Measurements from ENCODE around the gene VILL.

VILL gene

DNA sequence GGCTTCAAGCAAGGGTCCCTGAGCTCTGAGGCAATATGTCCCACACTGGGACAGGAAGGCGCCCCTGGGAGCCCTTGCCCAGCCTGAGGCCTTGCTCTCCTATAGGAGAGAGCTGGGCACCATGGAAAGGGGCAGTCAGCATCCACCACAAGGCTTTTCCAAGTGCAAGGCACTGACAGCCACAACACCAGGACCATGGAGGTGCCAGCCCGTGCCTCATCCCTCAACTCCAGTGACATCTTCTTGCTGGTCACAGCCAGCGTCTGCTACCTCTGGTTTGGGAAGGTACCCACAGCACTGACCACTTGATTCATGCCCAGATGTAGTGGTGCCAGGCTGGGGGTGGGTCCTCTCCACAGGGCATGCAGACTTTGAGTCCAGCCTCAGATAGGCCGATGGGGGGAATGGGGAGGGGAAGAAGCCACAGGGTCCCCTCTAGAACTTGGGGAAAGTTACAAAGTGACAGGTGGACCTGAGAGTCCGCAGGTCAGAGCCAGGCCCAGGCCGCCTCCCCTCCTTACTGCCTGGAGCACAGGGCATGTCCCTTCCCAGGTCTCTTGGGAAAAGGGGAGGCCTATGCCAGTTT, 11.8 kb downstream of the VILL start:
- DNase-seq, result no peak

DNA sequence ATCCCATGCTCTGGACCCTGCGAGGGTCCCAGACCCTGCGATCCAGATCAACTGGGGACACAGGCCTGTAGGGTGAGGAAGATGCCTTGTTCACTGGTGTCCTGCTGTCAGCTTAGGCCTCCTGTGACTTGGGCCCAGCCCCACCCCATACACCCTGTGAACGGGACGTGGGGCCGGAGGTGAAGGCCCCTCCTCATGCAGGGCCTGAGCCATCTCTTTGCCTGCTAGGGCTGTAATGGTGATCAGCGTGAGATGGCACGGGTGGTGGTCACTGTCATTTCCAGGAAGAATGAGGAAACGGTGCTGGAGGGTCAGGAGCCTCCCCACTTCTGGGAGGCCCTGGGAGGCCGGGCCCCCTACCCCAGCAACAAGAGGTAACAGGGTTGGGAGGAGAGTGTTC, 12.4 kb downstream of the VILL start:
- DNase-seq, result no peak

DNA sequence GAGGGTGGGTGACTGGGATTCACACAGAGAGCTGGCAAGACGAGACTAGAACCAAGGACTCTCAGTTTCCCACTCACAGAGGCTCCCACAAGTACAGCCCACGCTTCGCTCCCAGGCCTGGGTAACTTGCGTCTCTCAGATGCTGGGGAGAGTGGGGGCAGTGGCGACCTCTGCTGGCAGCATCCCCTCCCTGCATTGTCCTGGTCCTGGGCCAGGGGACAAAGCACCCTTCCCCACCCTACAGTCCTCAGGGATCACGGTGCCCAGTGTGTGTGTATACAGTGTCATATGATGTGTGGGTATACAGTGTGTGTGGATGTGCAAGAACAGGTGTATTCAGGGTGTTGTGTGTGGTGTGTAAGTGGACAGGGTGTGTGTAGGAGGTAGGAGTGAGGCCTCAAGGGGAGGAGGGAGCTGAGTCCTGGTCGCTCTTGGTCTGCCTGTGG, 12.8 kb downstream of the VILL start:
- DNase-seq, result peak in 1 of 3 experiments; percentile 27

DNA sequence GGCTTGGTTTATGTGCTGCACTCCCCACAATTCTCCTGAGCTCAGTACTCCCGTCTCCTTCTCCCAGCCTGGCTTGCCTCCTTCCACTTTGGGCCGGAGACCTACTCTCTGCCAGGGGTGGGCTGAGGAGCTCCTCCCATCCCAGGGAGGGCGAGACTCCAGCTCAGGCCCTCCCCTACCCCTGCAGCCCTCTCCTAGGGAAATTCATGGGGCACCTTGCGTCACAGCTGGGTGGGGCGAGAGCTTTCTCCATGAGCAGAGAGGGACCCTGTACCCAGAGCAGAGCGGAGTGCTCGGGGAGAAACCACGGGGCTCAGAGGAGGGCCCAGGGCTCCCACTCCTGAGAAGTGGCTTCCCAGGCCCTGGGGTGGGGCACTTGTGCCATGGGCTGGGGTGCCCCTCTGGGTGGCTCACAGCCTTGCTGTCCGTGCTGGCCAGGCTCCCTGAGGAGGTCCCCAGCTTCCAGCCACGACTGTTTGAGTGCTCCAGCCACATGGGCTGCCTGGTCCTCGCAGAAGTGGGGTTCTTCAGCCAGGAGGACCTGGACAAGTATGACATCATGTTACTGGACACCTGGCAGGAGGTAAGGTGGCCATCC, 13.3 kb downstream of the VILL start:
- no peak for DNase-seq

DNA sequence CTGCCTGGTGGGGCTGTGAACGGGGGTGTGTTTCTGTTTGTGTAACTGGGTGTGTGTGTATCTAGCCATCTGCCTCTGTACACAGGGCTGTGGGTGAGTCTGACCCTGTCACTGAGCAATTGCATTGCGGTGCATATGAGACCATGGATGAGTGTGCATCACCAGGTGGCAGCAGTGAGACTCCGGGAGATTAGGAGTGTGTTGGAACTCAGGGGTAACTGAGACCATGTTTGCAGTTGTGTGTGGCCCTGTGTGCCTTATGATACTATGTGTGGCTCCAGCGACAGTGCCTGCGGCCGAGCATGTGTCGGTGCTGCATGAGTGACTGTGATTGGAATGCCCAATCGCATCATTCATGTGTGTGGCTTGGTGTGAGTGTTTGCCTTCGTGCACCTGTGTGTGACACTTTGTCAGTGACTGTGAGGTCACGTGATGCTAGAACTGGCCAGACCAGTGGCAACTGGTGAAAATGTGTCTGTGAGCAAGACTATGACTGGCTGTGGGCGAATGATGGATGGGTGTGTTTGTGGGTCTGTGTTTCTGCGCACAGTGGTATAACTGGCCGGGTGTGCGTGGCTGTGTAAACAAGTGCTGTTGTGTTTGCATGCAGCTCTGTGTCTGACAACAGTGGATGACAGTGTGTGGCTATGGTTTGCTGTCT, 14.0 kb downstream of the VILL start:
- peak; percentile 4 to 46 (median 38) for DNase-seq

DNA sequence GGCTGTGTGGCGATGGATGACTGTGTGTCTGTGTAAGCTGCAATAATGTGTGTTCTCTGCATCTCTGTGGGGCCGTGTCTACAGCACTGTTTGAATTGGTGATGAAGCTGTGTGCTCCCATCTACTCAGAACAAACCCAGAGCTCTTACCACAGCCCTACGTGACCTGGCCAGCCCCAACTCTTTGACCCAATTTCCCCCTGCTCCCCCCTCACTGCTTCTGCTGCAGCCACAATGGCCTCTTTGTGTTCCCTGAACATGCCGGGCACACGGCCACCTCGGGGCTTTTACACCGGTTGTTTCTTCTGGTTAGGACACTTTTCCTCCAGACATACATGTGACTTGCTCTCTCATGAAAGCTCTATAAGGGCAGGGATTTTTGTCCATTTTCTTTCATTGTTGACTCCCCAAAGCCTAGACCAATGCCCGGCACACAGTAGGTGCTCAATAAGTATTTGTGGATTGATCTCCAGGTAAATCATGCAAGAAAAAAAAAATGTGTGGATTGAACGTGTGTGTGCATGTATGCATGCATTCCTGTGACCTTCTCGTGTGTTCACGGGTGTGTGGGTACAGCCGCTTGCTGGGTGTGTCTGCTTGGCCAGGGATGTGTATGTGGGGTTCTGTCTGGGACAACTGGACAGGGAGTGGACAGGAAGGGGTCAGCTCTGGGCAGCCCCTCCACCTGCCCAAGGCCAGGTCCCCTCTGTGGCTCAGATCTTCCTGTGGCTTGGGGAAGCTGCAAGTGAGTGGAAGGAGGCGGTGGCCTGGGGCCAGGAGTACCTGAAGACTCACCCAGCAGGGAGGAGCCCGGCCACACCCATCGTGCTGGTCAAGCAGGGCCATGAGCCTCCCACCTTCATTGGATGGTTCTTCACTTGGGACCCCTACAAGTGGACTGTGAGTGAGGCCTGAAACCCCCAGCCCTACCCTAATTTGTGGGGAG, 14.8 kb downstream of the VILL start:
- DNase-seq, result no peak

DNA sequence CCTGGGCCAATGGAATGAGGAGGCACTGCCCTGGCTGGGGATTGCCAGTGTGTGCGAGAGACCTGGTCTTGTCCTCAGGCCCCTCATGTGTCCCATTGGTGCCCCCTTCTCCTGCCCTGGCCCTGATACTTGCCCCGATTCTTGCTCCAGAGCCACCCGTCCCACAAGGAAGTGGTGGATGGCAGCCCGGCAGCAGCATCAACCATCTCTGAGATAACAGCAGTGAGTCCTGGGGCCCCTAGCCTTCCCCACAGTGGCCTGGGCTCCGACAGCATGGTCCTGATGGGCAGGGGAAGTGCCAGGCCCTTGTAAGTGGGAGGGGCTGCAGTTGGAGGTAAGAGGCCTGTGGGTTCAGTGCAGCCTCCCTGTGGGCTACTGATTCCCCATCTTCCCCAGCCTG, 15.4 kb downstream of the VILL start:
- DNase-seq, result no peak

DNA sequence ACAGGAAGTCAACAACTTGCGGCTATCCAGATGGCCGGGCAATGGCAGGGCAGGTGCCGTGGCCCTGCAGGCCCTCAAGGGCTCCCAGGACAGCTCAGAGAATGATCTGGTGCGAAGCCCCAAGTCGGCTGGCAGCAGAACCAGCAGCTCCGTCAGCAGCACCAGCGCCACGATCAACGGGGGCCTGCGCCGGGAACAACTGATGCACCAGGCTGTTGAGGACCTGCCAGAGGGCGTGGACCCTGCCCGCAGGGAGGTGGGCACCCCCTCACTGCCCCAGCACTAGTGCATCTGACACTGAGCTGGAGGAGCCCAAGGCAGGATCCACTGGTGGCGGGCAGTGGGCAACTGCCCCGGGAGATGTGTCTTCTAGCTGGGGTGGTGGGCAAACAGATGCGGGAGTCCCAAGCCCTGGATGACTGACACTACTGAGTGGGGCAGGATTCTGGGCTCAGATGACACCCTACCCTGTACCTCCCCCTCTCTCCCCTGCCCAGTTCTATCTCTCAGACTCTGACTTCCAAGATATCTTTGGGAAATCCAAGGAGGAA, 15.9 kb downstream of the VILL start:
- no peak for DNase-seq

DNA sequence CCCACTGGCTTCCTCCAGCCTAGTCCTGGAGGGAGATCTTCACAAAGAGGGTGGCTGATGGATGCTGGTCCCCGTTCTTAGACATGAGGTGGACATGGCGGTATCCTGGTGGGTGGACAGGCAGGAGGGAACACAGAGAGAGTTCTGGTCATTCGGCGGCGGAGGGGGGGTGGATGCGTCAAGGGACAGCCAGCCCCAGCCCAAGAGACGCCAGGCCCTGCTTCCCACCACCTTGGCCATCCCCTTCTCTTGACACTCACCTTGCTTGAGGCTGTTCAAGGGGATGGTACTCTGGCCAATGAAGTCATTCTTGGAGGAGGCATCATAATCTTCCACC, 17.1 kb downstream of the VILL start:
- no peak for DNase-seq

DNA sequence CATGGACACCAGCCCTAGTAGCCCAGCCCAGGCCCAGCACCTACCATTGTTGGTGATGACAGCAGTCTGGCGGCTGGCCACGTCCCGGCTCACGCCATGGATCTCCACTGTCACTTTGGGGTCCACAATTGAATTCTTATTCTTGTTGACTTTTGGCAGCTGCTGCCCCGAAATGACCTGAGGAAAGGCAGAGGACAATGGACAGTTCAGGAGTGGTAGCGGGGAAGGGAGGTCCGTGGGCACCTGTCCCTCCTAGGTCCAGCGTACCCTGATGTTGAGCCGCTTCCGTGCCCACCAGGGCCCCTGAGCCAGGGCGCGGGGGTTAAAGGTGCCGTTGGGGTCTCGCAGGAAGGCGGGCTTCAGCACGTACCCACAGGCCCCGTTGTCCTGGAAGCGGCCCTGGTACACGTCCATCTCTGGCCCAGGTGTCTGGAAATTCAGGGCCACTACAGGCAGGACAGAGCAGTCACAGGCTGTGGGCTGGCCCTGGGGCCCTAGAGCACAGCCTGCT, 17.7 kb downstream of the VILL start:
- DNase-seq, result no peak

DNA sequence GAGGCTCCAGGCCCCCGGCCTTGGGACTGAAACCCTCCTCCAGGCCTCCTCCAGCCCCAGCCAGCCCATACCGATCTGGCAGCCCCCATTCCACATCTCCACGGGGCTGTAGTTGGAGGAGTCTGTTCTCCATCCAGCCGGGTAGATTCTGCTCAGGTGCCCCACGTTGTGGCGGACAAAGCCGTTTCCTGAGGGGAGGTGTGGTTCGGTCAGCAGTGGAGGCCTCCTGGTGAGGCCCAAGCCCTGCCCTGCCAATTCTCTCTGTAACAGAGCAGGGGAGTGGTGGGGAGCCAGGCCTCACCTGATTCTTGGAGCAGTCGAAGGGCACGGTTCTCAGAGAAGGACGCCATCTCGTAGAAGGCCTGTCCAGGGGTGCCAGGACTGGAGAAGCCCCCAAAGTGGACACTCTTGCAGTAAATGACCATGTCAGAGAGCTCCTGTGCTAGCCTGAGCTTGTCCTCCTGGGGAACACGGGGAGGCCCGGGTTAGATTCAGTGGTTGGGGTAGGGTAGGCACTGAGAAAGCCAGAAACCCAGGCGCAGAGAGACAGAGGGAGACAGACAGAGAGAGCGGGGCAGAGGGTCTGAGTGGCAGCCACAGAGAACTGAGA, 18.5 kb downstream of the VILL start:
- DNase-seq, result no peak

DNA sequence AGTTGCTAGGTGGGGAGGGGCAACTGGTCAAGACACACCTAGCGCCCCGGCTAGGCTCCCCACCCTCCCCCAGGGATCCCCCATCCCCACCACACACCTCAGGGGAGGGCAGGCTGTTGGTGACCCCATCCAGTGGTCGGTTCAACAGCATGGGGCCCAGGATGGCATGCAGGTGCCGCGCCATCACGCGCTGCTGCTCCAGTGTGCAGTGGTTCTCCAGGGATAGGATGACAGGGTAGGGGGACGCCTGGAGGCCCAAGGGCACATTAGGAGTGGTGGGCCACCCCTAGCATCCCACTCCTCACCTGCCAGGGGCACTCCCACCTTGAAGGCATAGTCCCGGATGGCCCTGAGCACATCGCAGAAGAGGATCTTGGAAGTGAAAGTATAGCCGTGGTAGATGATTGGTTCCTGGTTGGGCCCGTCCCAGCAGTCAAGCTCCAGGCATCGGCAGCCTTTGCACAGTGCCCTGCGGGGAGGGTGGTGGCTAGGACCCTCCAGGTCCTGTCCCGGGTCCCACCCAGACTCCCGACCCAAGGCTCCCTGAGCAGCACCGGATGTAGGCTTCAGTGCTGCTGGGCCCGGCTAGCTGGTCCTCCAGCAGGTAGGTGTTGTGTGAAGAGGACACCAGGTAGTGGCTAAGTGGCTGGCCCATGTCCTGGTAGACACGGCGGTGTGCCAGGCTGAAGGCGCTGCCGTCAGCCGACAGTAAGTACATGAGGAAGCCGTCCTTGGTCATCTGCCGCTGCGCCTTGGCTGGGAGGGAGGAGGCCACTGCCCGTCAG, 19.4 kb downstream of the VILL start:
- no peak for DNase-seq

DNA sequence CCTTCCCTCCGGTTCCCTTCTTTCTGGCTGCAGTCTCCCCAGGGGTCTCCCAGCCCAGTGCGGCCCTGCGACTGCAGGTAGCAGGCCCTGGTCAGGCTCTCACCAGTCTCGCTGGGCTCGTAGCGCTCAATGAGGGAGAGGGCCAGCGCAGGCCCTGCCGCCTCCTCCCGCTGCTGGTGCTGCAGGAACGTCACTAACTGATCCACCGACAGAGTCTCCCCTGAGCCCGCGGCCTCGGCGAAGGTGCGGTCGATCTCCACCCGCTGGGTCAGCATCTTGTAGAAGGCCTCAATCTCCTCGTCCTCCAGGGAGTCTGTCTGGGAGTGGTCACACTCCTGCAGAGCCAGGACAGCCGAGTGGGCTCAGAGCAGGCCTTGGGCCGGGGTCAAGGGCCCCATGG, 20.5 kb downstream of the VILL start:
- DNase-seq, result no peak

DNA sequence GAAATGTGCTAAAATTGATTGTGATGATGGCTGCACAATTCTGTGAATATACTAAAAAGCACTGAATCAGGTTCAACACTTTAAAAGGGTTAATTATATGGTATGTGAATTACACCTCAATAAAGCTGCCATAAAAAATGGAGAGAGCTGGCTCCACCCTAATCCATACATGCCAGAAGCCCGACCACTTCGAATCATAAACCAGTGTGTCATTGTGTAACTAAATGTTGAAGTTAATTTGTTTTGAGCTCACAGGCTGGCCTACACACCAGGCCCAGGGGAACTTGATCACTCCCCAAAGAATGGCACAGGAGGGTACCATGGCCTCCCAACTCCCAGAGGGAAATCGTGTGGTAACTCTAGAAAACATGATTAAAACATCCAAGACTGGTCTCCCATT, 24.9 kb downstream of the VILL start:
- no peak for DNase-seq

DNA sequence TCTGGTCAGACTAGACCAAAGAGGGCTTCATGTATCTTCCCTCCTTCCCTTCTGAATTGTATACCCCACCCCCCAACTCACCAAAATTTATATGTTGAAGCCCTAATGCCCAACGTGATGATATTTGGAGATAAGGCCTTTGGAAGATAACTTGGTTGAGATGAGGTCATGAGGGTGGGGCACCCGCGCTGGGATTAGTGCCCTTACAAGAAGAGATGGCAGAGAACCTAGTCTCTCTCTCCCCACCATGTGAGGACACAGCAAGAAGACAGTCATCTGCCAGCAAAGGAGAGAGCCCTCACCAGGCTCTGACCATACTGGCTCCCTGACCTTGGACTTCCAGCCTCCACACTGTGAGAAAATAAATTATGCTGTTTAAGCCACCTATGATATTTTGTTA, 25.4 kb downstream of the VILL start:
- no peak for DNase-seq

DNA sequence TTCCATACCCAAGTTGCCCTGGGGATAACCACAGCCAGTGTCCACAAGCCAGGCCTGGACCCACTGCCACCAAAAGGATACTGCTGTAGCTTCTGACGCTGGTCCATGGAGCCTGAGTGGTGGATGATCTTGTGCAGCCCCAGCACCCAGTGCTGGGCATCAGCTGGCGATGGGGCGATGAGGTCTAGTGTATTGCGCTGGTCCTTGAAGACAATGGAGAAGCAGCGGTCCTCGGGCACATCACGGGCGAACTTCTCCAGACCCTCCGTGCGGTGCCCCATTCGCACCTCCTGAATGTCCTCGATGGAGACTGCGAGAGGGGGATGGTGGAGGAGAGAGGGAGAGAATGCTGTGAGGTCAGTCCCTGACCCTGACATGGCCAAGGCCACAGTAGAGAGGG, 25.8 kb downstream of the VILL start:
- no peak for DNase-seq

DNA sequence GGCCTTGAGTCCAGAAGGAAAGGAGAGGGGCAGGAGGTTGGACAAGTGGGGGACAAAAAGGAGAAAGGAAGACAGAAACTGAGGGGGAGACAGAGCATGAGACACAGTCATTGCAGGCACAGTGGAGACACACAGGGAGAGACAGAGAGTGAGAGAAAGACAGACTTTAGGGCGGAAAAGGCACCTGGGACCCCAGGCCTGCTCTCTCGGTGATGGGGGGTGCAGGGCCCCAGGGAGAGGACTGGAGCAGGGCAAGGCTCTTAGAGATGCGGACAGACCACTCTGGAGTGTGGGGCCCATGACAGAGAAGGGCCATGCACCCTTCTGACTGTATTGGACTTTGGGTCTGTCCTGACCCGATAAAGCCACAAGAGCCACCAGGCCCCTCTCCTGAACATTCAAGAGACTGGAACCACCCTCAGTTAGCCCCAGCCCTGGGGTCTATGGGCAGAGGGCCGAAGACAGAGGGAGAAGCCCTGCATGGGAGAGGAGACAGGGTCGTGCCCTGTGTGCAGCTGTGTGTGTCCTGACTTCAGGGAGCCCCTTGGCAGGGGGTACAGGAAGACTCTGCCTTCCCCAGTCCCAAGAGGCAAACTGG, 26.4 kb downstream of the VILL start:
- DNase-seq, result no peak

DNA sequence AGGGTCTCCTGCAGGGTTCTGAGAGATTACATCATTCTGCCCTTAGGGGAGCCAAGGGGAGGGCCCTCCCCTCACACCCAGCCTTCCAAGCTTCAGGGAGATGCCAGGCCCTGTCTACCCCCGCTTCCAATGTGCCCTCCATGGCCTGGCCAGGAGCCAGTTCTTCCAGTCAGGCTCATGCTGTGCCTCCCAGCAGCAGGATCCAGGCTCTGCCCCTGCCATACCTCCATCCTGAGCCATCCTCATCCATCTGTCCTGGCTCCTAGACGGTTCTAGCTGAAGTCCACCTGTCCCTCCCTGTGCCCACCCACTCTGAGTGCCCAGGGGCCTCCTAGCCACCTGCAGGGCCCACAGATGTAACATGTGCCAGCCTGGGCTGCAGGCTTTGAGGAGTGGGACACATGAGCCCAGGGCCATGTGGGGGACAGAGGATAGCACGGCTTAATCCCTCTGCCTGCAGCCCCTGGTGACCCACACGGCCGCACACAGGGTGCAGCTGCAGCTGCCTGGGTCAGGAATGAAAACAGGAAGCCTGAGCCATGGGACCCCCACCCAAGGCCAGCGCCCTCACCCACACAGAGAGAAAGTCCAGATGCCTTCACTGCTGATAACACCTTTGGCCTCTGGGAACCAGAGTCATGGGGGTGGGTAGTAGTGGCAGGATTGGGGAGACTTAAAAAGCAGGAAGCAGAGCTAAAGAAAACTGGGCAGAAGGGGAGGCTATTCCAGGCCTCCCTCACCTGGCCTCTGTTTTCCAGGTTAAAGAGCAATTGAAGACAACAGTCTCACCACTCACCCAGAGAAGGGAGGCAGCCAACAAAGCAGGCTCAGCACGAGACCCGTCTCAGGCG, 27.1 kb downstream of the VILL start:
- no peak for DNase-seq

DNA sequence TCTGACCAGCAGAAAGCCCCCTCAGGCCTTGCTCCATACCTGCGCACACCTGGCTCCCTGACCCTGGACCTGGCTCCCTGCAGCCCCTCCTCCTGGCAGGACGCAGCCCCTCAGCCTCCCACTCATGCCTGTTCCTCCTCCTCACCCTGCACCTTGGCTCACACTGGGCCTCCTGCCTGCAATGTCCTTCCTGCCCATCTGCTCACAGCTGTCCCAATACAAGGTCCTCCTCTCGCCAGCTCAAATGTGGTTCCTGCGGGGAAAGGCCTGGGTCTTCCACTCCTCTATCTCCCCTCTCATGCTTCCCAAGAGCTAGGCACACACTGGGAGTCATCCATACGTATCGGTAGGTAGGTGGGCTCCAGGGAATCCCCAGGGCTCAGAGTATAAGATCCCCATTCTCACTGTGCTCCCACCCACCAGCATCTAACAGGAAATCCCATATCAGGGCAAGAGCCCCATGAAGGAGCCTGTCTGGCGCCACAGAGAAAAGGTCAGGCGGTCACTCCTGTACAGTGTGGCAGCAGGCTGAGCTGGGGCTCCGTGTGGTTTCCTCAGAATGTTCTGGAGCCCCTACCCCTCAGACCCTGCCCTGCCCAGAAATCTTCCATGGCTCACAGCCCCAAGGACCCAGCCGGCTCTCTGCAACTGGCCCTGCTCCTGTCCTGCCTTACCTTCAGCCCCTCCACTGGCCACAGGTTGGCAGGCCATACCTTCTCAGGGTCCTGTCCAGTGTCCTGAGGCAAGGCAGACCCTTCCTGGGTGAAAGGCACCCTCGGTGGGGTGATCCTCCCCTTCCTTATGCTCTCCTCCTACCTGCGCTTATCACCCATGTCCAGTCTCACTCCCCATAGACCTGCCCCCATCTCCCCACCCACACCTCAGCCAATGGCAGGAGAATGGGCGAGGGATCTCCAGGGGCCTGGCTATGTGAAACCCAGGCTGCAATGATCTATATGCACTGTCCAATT, 28.0 kb downstream of the VILL start:
- DNase-seq, result no peak

Measured in NCI-H1417 (cell line).